Measurements from ENCODE around the gene DGUOK. TPM values are rescaled to one million over a fixed set of nuclear protein-coding genes. Genes with fewer than 3 reads are reported as not detected.
A peak's percentile ranks its signal among the peaks of the same experiment; 100 is the strongest.
"Not testable (repeated sequence)": the region's sequence is repeated elsewhere in the genome, so short reads cannot be mapped to it uniquely, and the experiment has no call there.

The DGUOK gene
- total RNA-seq, 2 donors from 2014 or later: 77.4 to 107 TPM

- Histone ChIP-seq H3K27me3 (replicated peaks; ENCODE audit: insufficient read depth) (no peaks in the 10 kb centered on the region), H3K4me3 (no peak overlapping the region), H3K9me3 (no peaks in the 10 kb centered on the region), H3K36me3 (no peaks in the 10 kb centered on the region), H3K27ac (no peak overlapping the region), H3K4me1 (replicated peaks) (no peaks in the 10 kb centered on the region)
- WGBS: 77% methylated on average over 5 of the region's 5 CpGs
- no peak for DNase-seq (ENCODE audit: low spot score)
- intact Hi-C loops (cut with DNase I): loop anchor here (5.0 kb wide), 1 partner anchor 58 kb away; no protein-coding TSS in a partner anchor
- no peak for TF ChIP-seq CTCF (IDR thresholded peaks at IDR 0.05)
- TF ChIP-seq POLR2AphosphoS5 (IDR thresholded peaks at IDR 0.05): no peak
- no peak for TF ChIP-seq POLR2A (IDR thresholded peaks at IDR 0.05)
Measured at GRCh38 chr2:73938718-73939352, 12.2 kb downstream of the DGUOK start.

GRCh38 chr2:73939419-73939818, 12.7 kb downstream of the DGUOK start:
- peak; percentile 33 for DNase-seq (ENCODE audit: low spot score)
- intact Hi-C loops (cut with DNase I): loop anchor here (5.0 kb wide), 1 partner anchor 58 kb away; no protein-coding TSS in a partner anchor
- H3K4me1 ChIP-seq (replicated peaks): no peaks in the 10 kb centered on the region

GRCh38 chr2:73940066-73940465, 13.4 kb downstream of the DGUOK start:
- not testable (repeated sequence) for H3K27ac ChIP-seq; H3K4me1 ChIP-seq (replicated peaks); H3K4me3 ChIP-seq; H3K27me3 ChIP-seq (replicated peaks; ENCODE audit: insufficient read depth); H3K9me3 ChIP-seq; H3K36me3 ChIP-seq; DNase-seq (ENCODE audit: low spot score)
- 93% methylated on average over 1 of the region's 1 CpG for WGBS
- intact Hi-C loops (cut with DNase I): loop anchor here (5.0 kb wide), 1 partner anchor 47 kb away; no protein-coding TSS in a partner anchor

More at GRCh38 chr2:73939419-73939818, 12.7 kb downstream of the DGUOK start:
- 41% methylated on average over 2 of the region's 2 CpGs for WGBS
- no peaks in the 10 kb centered on the region for H3K27me3 ChIP-seq (replicated peaks; ENCODE audit: insufficient read depth)
- H3K27ac ChIP-seq: no peak overlapping the region
- no peak overlapping the region for H3K4me3 ChIP-seq
- TF ChIP-seq CTCF (IDR thresholded peaks at IDR 0.05): peak in 2 of 4 experiments; percentile 35 to 48
- TF ChIP-seq POLR2AphosphoS5 (IDR thresholded peaks at IDR 0.05): peak; percentile 11
- TF ChIP-seq POLR2A (IDR thresholded peaks at IDR 0.05): no peak
- H3K9me3 ChIP-seq: no peaks in the 10 kb centered on the region
- H3K36me3 ChIP-seq: no peaks in the 10 kb centered on the region

- Histone ChIP-seq H3K27me3 (replicated peaks; ENCODE audit: insufficient read depth) (no peaks in the 10 kb centered on the region), H3K9me3 (no peaks in the 10 kb centered on the region), H3K4me3 (no peak overlapping the region), H3K4me1 (replicated peaks) (no peaks in the 10 kb centered on the region), H3K36me3 (no peaks in the 10 kb centered on the region), H3K27ac (no peak overlapping the region)
- intact Hi-C loops (cut with DNase I): loop anchor here (5.0 kb wide), 1 partner anchor 45 kb away; no protein-coding TSS in a partner anchor
- WGBS: 51% methylated on average over 2 of the region's 2 CpGs
- no peak for DNase-seq (ENCODE audit: low spot score)
- no peak for TF ChIP-seq POLR2AphosphoS5 (IDR thresholded peaks at IDR 0.05)
- TF ChIP-seq CTCF (IDR thresholded peaks at IDR 0.05): no peak
- TF ChIP-seq POLR2A (IDR thresholded peaks at IDR 0.05): no peak
Measured at GRCh38 chr2:73942664-73943063, 16.0 kb downstream of the DGUOK start.

GRCh38 chr2:73944714-73945113, 18.0 kb downstream of the DGUOK start:
- Histone ChIP-seq H3K9me3 (no peaks in the 10 kb centered on the region), H3K4me1 (replicated peaks) (no peaks in the 10 kb centered on the region), H3K36me3 (no peaks in the 10 kb centered on the region), H3K27me3 (replicated peaks; ENCODE audit: insufficient read depth) (no peaks in the 10 kb centered on the region), H3K27ac (no peak overlapping the region), H3K4me3 (no peak overlapping the region)
- intact Hi-C loops (cut with DNase I): loop anchor here (5.0 kb wide), 1 partner anchor 43 kb away; no protein-coding TSS in a partner anchor
- TF ChIP-seq POLR2A (IDR thresholded peaks at IDR 0.05) (no peak), POLR2AphosphoS5 (IDR thresholded peaks at IDR 0.05) (no peak), CTCF (IDR thresholded peaks at IDR 0.05) (no peak)
- 87% methylated on average over 4 of the region's 4 CpGs for WGBS
- DNase-seq (ENCODE audit: low spot score): no peak

All from prostate gland (tissue), 2 donors.